GM13977 (cell line): ENCODE measurements around the gene DRD1.

Experiments used
- DNase-seq: peaks from one replicate; pipeline ENCODE4 v3.0.0; 2012; ENCODE audit warnings: low spot score
- CTCF ChIP-seq: IDR thresholded peaks from 2 replicates; pipeline ENCODE4 v1.5.1; 2012; ENCODE audit warnings: mild to moderate bottlenecking, control low read depth; ENCODE audit not compliant: insufficient read depth; ENCODE audit errors: extremely low read depth, missing control alignments
- in situ Hi-C: fragments of 300-500 bp; cut with MboI; formaldehyde crosslinking; loops from one replicate; pipeline ENCODE4 v1.12.0; 2022; ENCODE audit warnings: low sequenced_read_pairs, low pct_unique_long_range_greater_than_20kb, mixed read lengths, inconsistent platforms; ENCODE audit not compliant: unreplicated experiment

Gene DRD1

GRCh38 chr5:175444060-175444904, at the start of gene DRD1:
Gene DRD1 (minus strand): TSS chr5:175444182. CDS start chr5:175443099, 1,083 bp downstream.
- in situ Hi-C loops, result loop anchor here (10.0 kb wide), 1 partner anchor 489 kb away; no protein-coding TSS in a partner anchor
- peak; percentile 82 for TF ChIP-seq CTCF
- DNase-seq, result peak; percentile 83

- no peak for TF ChIP-seq CTCF
- DNase-seq, result no peak
- in situ Hi-C loops, result no loop called here
Observed at GRCh38 chr5:175493726-175494125, 49.7 kb upstream of the DRD1 start.

- no peak for TF ChIP-seq CTCF
Observed at GRCh38 chr5:175493260-175493659, 49.3 kb upstream of the DRD1 start.

GRCh38 chr5:175491223-175491622, 47.2 kb upstream of the DRD1 start:
- TF ChIP-seq CTCF, result no peak
- in situ Hi-C loops, result no loop called here
- no peak for DNase-seq

More at GRCh38 chr5:175493260-175493659, 49.3 kb upstream of the DRD1 start:
- in situ Hi-C loops, result no loop called here
- DNase-seq, result no peak

- in situ Hi-C loops, result no loop called here
- TF ChIP-seq CTCF, result no peak
- no peak for DNase-seq
Observed at GRCh38 chr5:175489693-175490443, 45.9 kb upstream of the DRD1 start.

- DNase-seq, result no peak
- no peak for TF ChIP-seq CTCF
- in situ Hi-C loops, result no loop called here
Observed at GRCh38 chr5:175487514-175488222, 43.7 kb upstream of the DRD1 start.
